ENCODE data around the gene DNAH10. TPM values are rescaled to one million over a fixed set of nuclear protein-coding genes. Genes with fewer than 3 reads are reported as not detected.

Gene DNAH10
- total RNA-seq, 1 donor from 2014 or later: not detected

- intact Hi-C loops (cut with micrococcal nuclease): no loop called here
- DNase-seq: no peak
- no peak for TF ChIP-seq CTCF (IDR thresholded peaks at IDR 0.05; ENCODE audit: borderline replicate concordance)
- Histone ChIP-seq H3K9me3 (replicated peaks) (no peaks in the 10 kb centered on the region), H3K4me1 (peaks cover 6% of the 10 kb centered on the region), H3K4me3 (no peak overlapping the region), H3K36me3 (peaks cover 82% of the 10 kb centered on the region), H3K27ac (replicated peaks) (no peak overlapping the region), H3K27me3 (ENCODE audit: low read depth) (no peaks in the 10 kb centered on the region)
Measured at GRCh38 chr12:123734268-123734667, 27.8 kb upstream of the DNAH10 start.

GRCh38 chr12:123741937-123742572, 20.0 kb upstream of the DNAH10 start:
- H3K27ac ChIP-seq (replicated peaks): no peak overlapping the region
- H3K4me1 ChIP-seq: no peaks in the 10 kb centered on the region
- no peak overlapping the region for H3K4me3 ChIP-seq
- intact Hi-C loops (cut with micrococcal nuclease): no loop called here
- no peaks in the 10 kb centered on the region for H3K27me3 ChIP-seq (ENCODE audit: low read depth)
- no peak for TF ChIP-seq CTCF (IDR thresholded peaks at IDR 0.05; ENCODE audit: borderline replicate concordance)
- H3K9me3 ChIP-seq (replicated peaks): no peaks in the 10 kb centered on the region
- no peak for DNase-seq
- peaks cover 85% of the 10 kb centered on the region for H3K36me3 ChIP-seq

GRCh38 chr12:123743002-123743401, 19.1 kb upstream of the DNAH10 start:
- H3K36me3 ChIP-seq: peaks cover 84% of the 10 kb centered on the region
- no peaks in the 10 kb centered on the region for H3K27me3 ChIP-seq (ENCODE audit: low read depth)
- H3K9me3 ChIP-seq (replicated peaks): no peaks in the 10 kb centered on the region
- no peak for TF ChIP-seq CTCF (IDR thresholded peaks at IDR 0.05; ENCODE audit: borderline replicate concordance)
- no peak overlapping the region for H3K4me3 ChIP-seq
- no peaks in the 10 kb centered on the region for H3K4me1 ChIP-seq
- intact Hi-C loops (cut with micrococcal nuclease): no loop called here
- H3K27ac ChIP-seq (replicated peaks): no peak overlapping the region
- DNase-seq: no peak

- H3K36me3 ChIP-seq: peaks cover 86% of the 10 kb centered on the region
- DNase-seq: no peak
- H3K27ac ChIP-seq (replicated peaks): no peak overlapping the region
- no peak overlapping the region for H3K4me3 ChIP-seq
- no peaks in the 10 kb centered on the region for H3K4me1 ChIP-seq
- peak; percentile 32 for TF ChIP-seq CTCF (IDR thresholded peaks at IDR 0.05; ENCODE audit: borderline replicate concordance)
- H3K27me3 ChIP-seq (ENCODE audit: low read depth): no peaks in the 10 kb centered on the region
- intact Hi-C loops (cut with micrococcal nuclease): no loop called here
- H3K9me3 ChIP-seq (replicated peaks): no peaks in the 10 kb centered on the region
Measured at GRCh38 chr12:123744836-123745235, 17.3 kb upstream of the DNAH10 start.

- Histone ChIP-seq H3K27ac (replicated peaks) (no peak overlapping the region), H3K4me1 (no peaks in the 10 kb centered on the region), H3K4me3 (no peak overlapping the region), H3K36me3 (peaks cover 86% of the 10 kb centered on the region), H3K27me3 (ENCODE audit: low read depth) (no peaks in the 10 kb centered on the region), H3K9me3 (replicated peaks) (no peaks in the 10 kb centered on the region)
- intact Hi-C loops (cut with micrococcal nuclease): no loop called here
- DNase-seq: no peak
- TF ChIP-seq CTCF (IDR thresholded peaks at IDR 0.05; ENCODE audit: borderline replicate concordance): no peak
Measured at GRCh38 chr12:123747309-123747708, 14.8 kb upstream of the DNAH10 start.
